ENCODE results near the gene LTBP1. TPM values are rescaled to one million over a fixed set of nuclear protein-coding genes. Genes with fewer than 3 reads are reported as not detected.

Gene LTBP1
- total and polyA plus RNA-seq, 10 of the 15 experiments (the other 5 are each of a cell fraction or from before 2014, with no cell fraction given): 0.01 to 0.28 (median 0.12) TPM; not detected in 2

GRCh38 chr2:32902986-32903385 is 43.8 kb upstream of the LTBP1 start:
- peaks cover 14% of the 10 kb centered on the region for H3K4me1 ChIP-seq (ENCODE audit: control insufficient read depth, insufficient read depth, low read length)
- H3K27me3 ChIP-seq (replicated peaks in 1 of 2; ENCODE audit: control insufficient read depth in 2 of 2, insufficient read depth in 2 of 2, low read length in 1 of 2): no peaks in the 10 kb centered on the region
- ChIA-PET RAD21 (ENCODE audit: unreplicated experiment) (no interaction called here), CTCF (no interaction called here), POLR2A (no interaction called here), SMC1A (ENCODE audit: uncharacterized antibody, unreplicated experiment) (no interaction called here)
- ATAC-seq (no peak), FAIRE-seq (no peak), DNase-seq (ENCODE audit: low read depth, low spot score) (no peak)
- no peaks in the 10 kb centered on the region for H3K79me2 ChIP-seq (ENCODE audit: control insufficient read depth, insufficient read depth, low read length)
- H3K27ac ChIP-seq (ENCODE audit: control insufficient read depth, insufficient read depth): no peak overlapping the region
- no peak overlapping the region for H3K9ac ChIP-seq (ENCODE audit: control insufficient read depth, insufficient read depth, low read length)
- no peaks in the 10 kb centered on the region for H3K9me3 ChIP-seq (replicated peaks; ENCODE audit: control insufficient read depth, insufficient read depth, low read length)
- no peaks in the 10 kb centered on the region for H3K36me3 ChIP-seq (ENCODE audit: control insufficient read depth in 2 of 2, insufficient read depth in 2 of 2, low read length in 1 of 2)
- no TSS peak for BruUV-seq (replicated peaks)
- no peak overlapping the region for H3K4me2 ChIP-seq (ENCODE audit: control insufficient read depth, insufficient read depth)
- H3K4me3 ChIP-seq: no peak overlapping the region
- in situ Hi-C loops (cut with MboI): no loop called here
- TF ChIP-seq FOS (IDR thresholded peaks at IDR 0.05; ENCODE audit: borderline replicate concordance, extremely low read depth, insufficient read length): no peak
- TF ChIP-seq USF1 (IDR thresholded peaks at IDR 0.05; ENCODE audit: borderline replicate concordance, extremely low read length, insufficient read depth, low read depth, low read length): no peak
- TF ChIP-seq POLR2AphosphoS2 (IDR thresholded peaks at IDR 0.05; ENCODE audit: low read depth, low read length): no peak
- TF ChIP-seq ZSCAN29 (IDR thresholded peaks at IDR 0.05): no peak
- H4K20me1 ChIP-seq (ENCODE audit: control insufficient read depth, insufficient read depth): no peaks in the 10 kb centered on the region
- no peak overlapping the region for H2AFZ ChIP-seq (ENCODE audit: control insufficient read depth, low read depth, low read length)
- WGBS (ENCODE audit: insufficient coverage, insufficient replicate concordance, low lambda C conversion rate, missing lambda C conversion rate): 74% methylated on average over 4 of the region's 4 CpGs
- intact Hi-C loops (cut with micrococcal nuclease; ENCODE audit: unreplicated experiment): no loop called here

- FAIRE-seq (no peak), ATAC-seq (no peak), DNase-seq (ENCODE audit: low read depth, low spot score) (no peak)
- Histone ChIP-seq H3K9me3 (replicated peaks; ENCODE audit: control insufficient read depth, insufficient read depth, low read length) (no peaks in the 10 kb centered on the region), H4K20me1 (ENCODE audit: control insufficient read depth, insufficient read depth) (no peaks in the 10 kb centered on the region), H3K4me1 (ENCODE audit: control insufficient read depth, insufficient read depth, low read length) (peaks cover 17% of the 10 kb centered on the region), H3K9ac (ENCODE audit: control insufficient read depth, insufficient read depth, low read length) (no peak overlapping the region), H2AFZ (ENCODE audit: control insufficient read depth, low read depth, low read length) (no peak overlapping the region), H3K4me2 (ENCODE audit: control insufficient read depth, insufficient read depth) (no peak overlapping the region), H3K27ac (ENCODE audit: control insufficient read depth, insufficient read depth) (no peak overlapping the region), H3K27me3 (replicated peaks in 1 of 2; ENCODE audit: control insufficient read depth in 2 of 2, insufficient read depth in 2 of 2, low read length in 1 of 2) (no peaks in the 10 kb centered on the region), H3K79me2 (ENCODE audit: control insufficient read depth, insufficient read depth, low read length) (no peaks in the 10 kb centered on the region), H3K4me3 (no peak overlapping the region), H3K36me3 (ENCODE audit: control insufficient read depth in 2 of 2, insufficient read depth in 2 of 2, low read length in 1 of 2) (no peaks in the 10 kb centered on the region)
- ChIA-PET RAD21 (ENCODE audit: unreplicated experiment) (interaction anchor here (1.0 kb wide), 1 partner anchor 697 kb away, joined by 3 read pairs; no protein-coding TSS in a partner anchor), POLR2A (no interaction called here), SMC1A (ENCODE audit: uncharacterized antibody, unreplicated experiment) (no interaction called here), CTCF (no interaction called here)
- in situ Hi-C loops (cut with MboI): no loop called here
- no TSS peak for BruUV-seq (replicated peaks)
- WGBS (ENCODE audit: insufficient coverage, insufficient replicate concordance, low lambda C conversion rate, missing lambda C conversion rate): 60% methylated on average over 3 of the region's 3 CpGs
- intact Hi-C loops (cut with micrococcal nuclease; ENCODE audit: unreplicated experiment): no loop called here
- TF ChIP-seq MYC (IDR thresholded peaks at IDR 0.05; ENCODE audit: insufficient read depth, insufficient read length, insufficient replicate concordance, low read length, severe bottlenecking) (no peak), BMI1 (IDR thresholded peaks at IDR 0.05; ENCODE audit: borderline replicate concordance) (no peak), SP1 (IDR thresholded peaks at IDR 0.05; ENCODE audit: low read depth, low read length) (no peak), ZNF592 (IDR thresholded peaks at IDR 0.05) (no peak), ETV6 (conservative IDR thresholded peaks at IDR 0.05 in 1 of 2, IDR thresholded peaks at IDR 0.05 in 1 of 2; ENCODE audit: borderline replicate concordance in 1 of 2, low read depth in 1 of 2) (no peak), CEBPB (IDR thresholded peaks at IDR 0.05; ENCODE audit: borderline replicate concordance in 1 of 2, low read depth in 2 of 2, low read length in 2 of 2) (no peak), WRNIP1 (IDR thresholded peaks at IDR 0.05; ENCODE audit: borderline replicate concordance, low read depth, low read length) (no peak)
Measured at GRCh38 chr2:32904074-32904473, 42.7 kb upstream of the LTBP1 start.

Data from GM12878 (cell line).